Liver (tissue), 9 donors: Measurements from ENCODE around the gene SFXN2. TPM values are rescaled to one million over a fixed set of nuclear protein-coding genes. Genes with fewer than 3 reads are reported as not detected.

Experiments
- DNase-seq: peaks from one replicate; pipeline ENCODE4 v3.0.0-alpha.2; 2017; ENCODE audit warnings: low spot score
- H3K27ac ChIP-seq, 2 donors: one replicate each; pipeline ENCODE4 v1.7.0; 2013; ENCODE audit warnings: inconsistent platforms in 2 of 2, low read length in 2 of 2, control low read depth in 1 of 2, low read depth in 1 of 2, mild to moderate bottlenecking in 1 of 2
- H3K27me3 ChIP-seq, 4 donors: one replicate each; pipeline versions ENCODE4 v1.6.1 to v1.7.0; 2013; ENCODE audit warnings: low read length in 3 of 4, inconsistent platforms in 1 of 4, mild to moderate bottlenecking in 1 of 4, moderate library complexity in 1 of 4; ENCODE audit not compliant: control insufficient read depth in 4 of 4, insufficient read depth in 4 of 4
- H3K36me3 ChIP-seq, 4 donors: one replicate each; pipeline versions ENCODE4 v1.6.1 to v1.7.0; 2013; ENCODE audit warnings: low read length in 3 of 4, mild to moderate bottlenecking in 3 of 4, low read depth in 1 of 4, moderate library complexity in 1 of 4; ENCODE audit not compliant: control insufficient read depth in 4 of 4, insufficient read depth in 3 of 4
- H3K4me1 ChIP-seq, 4 donors: one replicate each; pipeline versions ENCODE4 v1.6.1 to v1.7.0; 2013; ENCODE audit warnings: low read length in 3 of 4, mild to moderate bottlenecking in 3 of 4, moderate library complexity in 1 of 4; ENCODE audit not compliant: control insufficient read depth in 4 of 4, insufficient read depth in 4 of 4
- H3K4me3 ChIP-seq, 3 donors: one replicate each; pipeline versions ENCODE4 v1.6.1 to v1.7.0; 2013; ENCODE audit warnings: low read length in 3 of 3, control low read depth in 1 of 3, low read depth in 1 of 3, mild to moderate bottlenecking in 1 of 3
- H3K9ac ChIP-seq, 2 donors: one replicate each; pipeline ENCODE4 v1.7.0; 2013; ENCODE audit warnings: low read length in 2 of 2, mild to moderate bottlenecking in 2 of 2, moderate library complexity in 2 of 2, control low read depth in 1 of 2, low read depth in 1 of 2
- H3K9me3 ChIP-seq, 4 donors: one replicate each; pipeline versions ENCODE4 v1.6.1 to v1.7.0; 2013; ENCODE audit warnings: low read length in 3 of 4; ENCODE audit not compliant: control insufficient read depth in 4 of 4
- EGR1 ChIP-seq, 2 donors: IDR thresholded peaks; 2 replicates each; pipeline ENCODE4 v1.6.1; 2016 to 2018; ENCODE audit warnings: antibody characterized with exemption in 2 of 2, low read depth in 2 of 2
- FOXA1 ChIP-seq: IDR thresholded peaks from 2 replicates; pipeline ENCODE4 v1.6.1; 2016; ENCODE audit warnings: antibody characterized with exemption
- FOXA2 ChIP-seq: IDR thresholded peaks from 2 replicates; pipeline ENCODE4 v1.6.1; 2016; ENCODE audit warnings: antibody characterized with exemption
- HNF4A ChIP-seq, 2 donors: conservative IDR thresholded peaks; 2 replicates each; pipeline ENCODE4 v1.6.1; 2016; ENCODE audit warnings: antibody characterized with exemption in 2 of 2, mild to moderate bottlenecking in 2 of 2
- JUND ChIP-seq, 2 donors: IDR thresholded peaks; 2 replicates each; pipeline ENCODE4 v1.6.1; 2016; ENCODE audit warnings: antibody characterized with exemption in 2 of 2
- RAD21 ChIP-seq, 2 donors: IDR thresholded peaks; 2 replicates each; pipeline ENCODE4 v1.6.1; 2016; ENCODE audit warnings: antibody characterized with exemption in 2 of 2, mild to moderate bottlenecking in 2 of 2
- RXRA ChIP-seq, 2 donors: IDR thresholded peaks; 2 replicates each; pipeline ENCODE4 v1.6.1; 2017 to 2018; ENCODE audit warnings: antibody characterized with exemption in 2 of 2, mild to moderate bottlenecking in 1 of 2
- SP1 ChIP-seq: IDR thresholded peaks from 2 replicates; pipeline ENCODE4 v1.6.1; 2018; ENCODE audit warnings: antibody characterized with exemption, mild to moderate bottlenecking
- TAF1 ChIP-seq: conservative IDR thresholded peaks from 2 replicates; pipeline ENCODE4 v1.6.1; 2016; ENCODE audit warnings: antibody characterized with exemption, mild to moderate bottlenecking
- YY1 ChIP-seq: IDR thresholded peaks from 2 replicates; pipeline ENCODE4 v1.6.1; 2016; ENCODE audit warnings: antibody characterized with exemption, mild to moderate bottlenecking
- WGBS: extraction: QIAGEN DNeasy Blood & Tissue Kit; methylation state at CpG from one replicate; pipeline ENCODE4 v1.1.7; 2013; 5-methylcytosine and 5-hydroxymethylcytosine counted together
- polyA plus RNA-seq, 2 donors: library from polyadenylated mRNA; stranded (reverse) in 1 of 2; unstranded in 1 of 2; fragments of 200-250 nt in 1 of 2; fragments of >200 nt in 1 of 2; fragmentation: Nextera tagmentation in 1 of 2; extraction: Ambion mirVana in 1 of 2; gene quantifications; one replicate each; pipeline versions ENCODE4 v1.2.1 to v1.2.3, GENCODE V29; 2013 to 2015
- total RNA-seq, 2 donors: library from RNA; depleted of rRNA; stranded (reverse); fragments of >200 nt; gene quantifications; one replicate each; pipeline ENCODE4 v1.2.3, GENCODE V29; 2014
- TF ChIP-seq, protein P1 (sequence below): IDR thresholded peaks from 2 replicates; pipeline ENCODE4 v1.6.1; 2016; ENCODE audit warnings: antibody characterized with exemption
- TF ChIP-seq, protein P2 (sequence below): IDR thresholded peaks from 2 replicates; pipeline ENCODE4 v1.6.1; 2016; ENCODE audit warnings: antibody characterized with exemption, mild to moderate bottlenecking
- donor health status: healthy.
- donor health status: healthy.
- donor health status: healthy.
- donor health status: healthy.
- donor health status: healthy.

SFXN2 gene
- total and polyA plus RNA-seq, 4 donors: 6.0 to 22.6 (median 17.7) TPM

DNA sequence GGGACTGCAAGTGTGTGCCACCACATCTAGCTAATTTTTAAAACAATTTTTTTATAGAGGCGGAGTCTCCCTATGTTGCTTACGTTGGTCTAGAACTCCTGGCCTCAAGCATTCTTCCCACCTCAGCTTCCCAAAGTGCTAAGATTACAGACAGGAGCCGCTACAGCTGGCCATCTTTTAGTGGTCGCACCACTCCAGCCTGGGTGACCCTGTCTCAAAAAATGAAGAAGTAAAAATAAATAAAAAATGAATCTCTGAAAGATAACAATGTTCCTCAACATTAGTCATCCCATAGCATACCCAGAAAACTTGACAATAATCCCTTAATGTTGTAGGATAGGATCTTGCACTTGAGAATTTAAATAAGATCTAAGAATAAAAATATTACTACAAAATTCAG, 47.5 kb downstream of the SFXN2 start:
- Histone ChIP-seq H3K4me1 (peaks cover 10 to 20% (median 15%) of the 10 kb centered on the region in 4 donors), H3K4me3 (peak overlapping the region in 1 of 3 donors; percentile 14), H3K9ac (peak overlapping the region in 1 of 2 donors; percentile 72), H3K27ac (peak overlapping the region; percentile 65 to 83), H3K36me3 (peaks cover 0 to 2% (median 0%) of the 10 kb centered on the region in 4 donors), H3K27me3 (no peaks in the 10 kb centered on the region), H3K9me3 (no peaks in the 10 kb centered on the region)
- 95% methylated on average over 4 of the region's 4 CpGs for WGBS
- TF ChIP-seq SP1 (no peak), FOXA2 (no peak), FOXA1 (no peak), EGR1 (IDR thresholded peaks at IDR 0.05; ENCODE audit: low read depth in 2 of 2) (no peak), TAF1 (no peak)
- TF ChIP-seq, protein P1, sequence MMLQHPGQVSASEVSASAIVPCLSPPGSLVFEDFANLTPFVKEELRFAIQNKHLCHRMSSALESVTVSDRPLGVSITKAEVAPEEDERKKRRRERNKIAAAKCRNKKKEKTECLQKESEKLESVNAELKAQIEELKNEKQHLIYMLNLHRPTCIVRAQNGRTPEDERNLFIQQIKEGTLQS: no peak
- DNase-seq: no peak

DNA sequence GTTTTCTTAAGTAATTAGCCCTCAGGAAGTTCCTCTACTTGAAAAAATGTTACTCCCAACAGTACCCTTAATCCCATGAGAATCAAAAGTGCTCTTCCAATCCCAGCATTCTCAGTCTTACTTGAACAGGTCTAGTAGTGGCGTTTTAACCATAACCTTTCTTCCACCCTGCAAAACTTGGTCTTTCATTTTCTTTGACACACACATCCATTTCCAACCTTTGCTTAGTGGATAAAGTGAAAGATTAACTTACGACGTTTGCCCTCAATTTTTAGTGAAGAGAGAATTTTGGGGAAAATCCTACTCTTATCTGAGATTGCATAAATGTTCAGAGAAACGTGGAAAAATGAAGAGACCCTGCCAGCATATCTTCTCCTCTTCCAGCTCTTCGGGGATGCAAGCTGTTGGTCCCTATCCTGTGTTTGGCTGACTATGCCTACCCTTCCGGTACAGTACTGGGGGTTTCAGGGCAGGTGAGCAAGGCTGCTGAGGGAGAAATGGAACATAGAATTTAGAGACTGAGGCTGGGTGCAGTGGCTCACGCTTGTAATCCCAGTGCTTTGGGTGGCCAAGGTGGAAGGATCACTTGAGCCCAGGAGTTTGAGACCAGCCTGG, 48.1 kb downstream of the SFXN2 start:
- Histone ChIP-seq H3K27me3 (no peaks in the 10 kb centered on the region), H3K36me3 (peaks cover 0 to 2% (median 0%) of the 10 kb centered on the region in 4 donors), H3K27ac (peak overlapping the region; percentile 65 to 83), H3K9me3 (no peaks in the 10 kb centered on the region), H3K9ac (peak overlapping the region in 1 of 2 donors; percentile 72), H3K4me3 (peak overlapping the region in 1 of 3 donors; percentile 14), H3K4me1 (peaks cover 13 to 22% (median 17%) of the 10 kb centered on the region in 4 donors)
- 47% methylated on average over 7 of the region's 7 CpGs for WGBS
- DNase-seq: no peak
- peak; percentile 16 to 47 for TF ChIP-seq RXRA (IDR thresholded peaks at IDR 0.05)
- TF ChIP-seq RAD21 (IDR thresholded peaks at IDR 0.05): peak in 1 of 2 donors; percentile 23
- TF ChIP-seq, protein P1: no peak
- TF ChIP-seq, protein P2, sequence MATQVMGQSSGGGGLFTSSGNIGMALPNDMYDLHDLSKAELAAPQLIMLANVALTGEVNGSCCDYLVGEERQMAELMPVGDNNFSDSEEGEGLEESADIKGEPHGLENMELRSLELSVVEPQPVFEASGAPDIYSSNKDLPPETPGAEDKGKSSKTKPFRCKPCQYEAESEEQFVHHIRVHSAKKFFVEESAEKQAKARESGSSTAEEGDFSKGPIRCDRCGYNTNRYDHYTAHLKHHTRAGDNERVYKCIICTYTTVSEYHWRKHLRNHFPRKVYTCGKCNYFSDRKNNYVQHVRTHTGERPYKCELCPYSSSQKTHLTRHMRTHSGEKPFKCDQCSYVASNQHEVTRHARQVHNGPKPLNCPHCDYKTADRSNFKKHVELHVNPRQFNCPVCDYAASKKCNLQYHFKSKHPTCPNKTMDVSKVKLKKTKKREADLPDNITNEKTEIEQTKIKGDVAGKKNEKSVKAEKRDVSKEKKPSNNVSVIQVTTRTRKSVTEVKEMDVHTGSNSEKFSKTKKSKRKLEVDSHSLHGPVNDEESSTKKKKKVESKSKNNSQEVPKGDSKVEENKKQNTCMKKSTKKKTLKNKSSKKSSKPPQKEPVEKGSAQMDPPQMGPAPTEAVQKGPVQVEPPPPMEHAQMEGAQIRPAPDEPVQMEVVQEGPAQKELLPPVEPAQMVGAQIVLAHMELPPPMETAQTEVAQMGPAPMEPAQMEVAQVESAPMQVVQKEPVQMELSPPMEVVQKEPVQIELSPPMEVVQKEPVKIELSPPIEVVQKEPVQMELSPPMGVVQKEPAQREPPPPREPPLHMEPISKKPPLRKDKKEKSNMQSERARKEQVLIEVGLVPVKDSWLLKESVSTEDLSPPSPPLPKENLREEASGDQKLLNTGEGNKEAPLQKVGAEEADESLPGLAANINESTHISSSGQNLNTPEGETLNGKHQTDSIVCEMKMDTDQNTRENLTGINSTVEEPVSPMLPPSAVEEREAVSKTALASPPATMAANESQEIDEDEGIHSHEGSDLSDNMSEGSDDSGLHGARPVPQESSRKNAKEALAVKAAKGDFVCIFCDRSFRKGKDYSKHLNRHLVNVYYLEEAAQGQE: no peak
- peak; percentile 62 for TF ChIP-seq YY1
- TF ChIP-seq SP1: peak; percentile 47
- TF ChIP-seq JUND (IDR thresholded peaks at IDR 0.05): no peak
- no peak for TF ChIP-seq EGR1 (IDR thresholded peaks at IDR 0.05; ENCODE audit: low read depth in 2 of 2)
- TF ChIP-seq FOXA1: no peak
- TF ChIP-seq HNF4A (conservative IDR thresholded peaks at IDR 0.05): peak; percentile 16 to 22

DNA sequence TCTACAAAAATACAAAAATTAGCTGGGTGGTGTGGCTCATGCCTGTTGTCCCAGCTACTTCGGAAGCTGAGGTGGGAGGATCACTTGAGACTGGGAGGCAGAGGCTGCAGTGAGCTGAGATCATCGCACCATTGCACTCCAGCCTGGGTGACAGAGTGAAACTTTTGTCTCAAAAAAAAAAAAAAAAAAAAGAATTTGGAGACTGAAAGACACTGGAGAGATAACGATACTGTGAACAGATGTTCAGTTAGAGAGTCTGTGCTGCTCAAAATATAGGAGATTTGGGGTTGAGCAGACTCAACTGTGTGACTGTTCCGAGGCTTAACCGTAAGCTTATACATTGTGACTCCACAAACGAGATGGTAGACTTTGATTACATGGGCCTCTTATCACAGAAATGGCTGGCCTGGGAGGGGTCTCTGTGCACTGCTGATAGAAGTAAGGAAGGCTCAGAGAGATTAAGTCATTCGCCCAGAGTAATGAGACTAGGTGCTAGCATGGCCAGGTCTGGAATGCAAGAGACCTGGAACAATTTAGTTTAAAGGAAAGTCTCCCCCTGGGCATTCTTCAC, 48.7 kb downstream of the SFXN2 start:
- peaks cover 14 to 22% (median 18%) of the 10 kb centered on the region in 4 donors for H3K4me1 ChIP-seq
- 88% methylated on average over 7 of the region's 7 CpGs for WGBS

More for the DNA sequence above, 48.7 kb downstream of the SFXN2 start:
- Histone ChIP-seq H3K4me3 (no peak overlapping the region), H3K9me3 (no peaks in the 10 kb centered on the region), H3K36me3 (peaks cover 0 to 2% (median 0%) of the 10 kb centered on the region in 4 donors), H3K27ac (peak overlapping the region; percentile 65 to 83), H3K27me3 (no peaks in the 10 kb centered on the region), H3K9ac (no peak overlapping the region)
- TF ChIP-seq, protein P2: no peak
- DNase-seq: no peak
